Measurements from ENCODE around the gene JAKMIP3.

JAKMIP3 gene

DNA sequence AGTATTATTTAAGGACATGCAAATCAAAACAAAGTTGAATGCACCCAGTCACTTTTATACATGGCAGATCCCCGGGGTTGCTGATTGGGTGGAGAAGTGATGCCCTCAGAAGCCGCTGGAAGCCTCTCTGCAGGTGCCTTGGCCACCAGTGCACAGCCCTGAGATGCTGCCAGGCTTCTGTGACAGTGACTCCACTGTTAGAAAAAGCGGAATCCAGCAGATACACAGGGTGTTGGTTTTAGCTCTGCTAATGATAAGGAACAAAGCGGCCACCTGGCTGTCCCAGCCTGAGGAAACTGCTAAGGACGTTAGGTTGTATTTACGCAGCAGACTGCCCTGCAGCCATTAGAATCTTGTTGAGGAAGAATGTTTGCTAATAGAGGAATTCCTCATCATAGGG lies 47.5 kb downstream of the JAKMIP3 start:
- DNase-seq (ENCODE audit: extremely low read depth, low read depth) = no peak
- no peak overlapping the region for H3K4me3 ChIP-seq (replicated peaks; ENCODE audit: low read depth, low read length)
- TF ChIP-seq, protein P1, sequence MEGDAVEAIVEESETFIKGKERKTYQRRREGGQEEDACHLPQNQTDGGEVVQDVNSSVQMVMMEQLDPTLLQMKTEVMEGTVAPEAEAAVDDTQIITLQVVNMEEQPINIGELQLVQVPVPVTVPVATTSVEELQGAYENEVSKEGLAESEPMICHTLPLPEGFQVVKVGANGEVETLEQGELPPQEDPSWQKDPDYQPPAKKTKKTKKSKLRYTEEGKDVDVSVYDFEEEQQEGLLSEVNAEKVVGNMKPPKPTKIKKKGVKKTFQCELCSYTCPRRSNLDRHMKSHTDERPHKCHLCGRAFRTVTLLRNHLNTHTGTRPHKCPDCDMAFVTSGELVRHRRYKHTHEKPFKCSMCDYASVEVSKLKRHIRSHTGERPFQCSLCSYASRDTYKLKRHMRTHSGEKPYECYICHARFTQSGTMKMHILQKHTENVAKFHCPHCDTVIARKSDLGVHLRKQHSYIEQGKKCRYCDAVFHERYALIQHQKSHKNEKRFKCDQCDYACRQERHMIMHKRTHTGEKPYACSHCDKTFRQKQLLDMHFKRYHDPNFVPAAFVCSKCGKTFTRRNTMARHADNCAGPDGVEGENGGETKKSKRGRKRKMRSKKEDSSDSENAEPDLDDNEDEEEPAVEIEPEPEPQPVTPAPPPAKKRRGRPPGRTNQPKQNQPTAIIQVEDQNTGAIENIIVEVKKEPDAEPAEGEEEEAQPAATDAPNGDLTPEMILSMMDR (IDR thresholded peaks at IDR 0.05; ENCODE audit: low read depth, low read length, missing control alignments) = no peak

DNA sequence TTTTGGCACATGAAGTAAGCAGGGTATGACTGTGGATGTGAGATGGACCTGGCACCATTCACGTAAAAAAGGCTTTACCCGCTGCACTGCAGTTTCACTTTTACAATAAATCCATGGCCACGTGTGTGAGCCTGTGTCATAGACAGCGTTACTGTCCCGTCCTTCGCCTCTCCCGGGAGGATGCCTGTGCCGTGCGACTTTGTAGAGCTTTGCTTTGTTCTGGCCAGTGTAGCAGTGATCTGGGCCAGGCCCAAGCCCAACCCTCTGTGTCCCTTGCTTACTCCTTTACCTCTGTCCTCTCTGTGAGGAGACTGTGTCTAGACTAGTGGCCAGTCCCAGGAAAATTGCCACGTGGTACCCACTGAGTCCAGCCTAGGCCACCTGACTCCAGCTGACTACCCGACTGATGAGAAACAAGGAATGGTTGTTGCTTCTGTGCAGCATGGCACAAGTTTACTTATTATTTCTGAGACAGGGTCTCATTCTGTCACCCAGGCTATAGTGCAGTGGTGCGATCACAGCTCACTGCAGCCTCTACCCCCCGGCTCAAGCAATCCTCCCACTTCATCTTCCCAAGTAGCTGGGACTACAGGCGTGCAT lies 48.1 kb downstream of the JAKMIP3 start:
- no peak overlapping the region for H3K4me3 ChIP-seq (replicated peaks; ENCODE audit: low read depth, low read length)
- DNase-seq (ENCODE audit: extremely low read depth, low read depth) = no peak
- TF ChIP-seq, protein P1 (IDR thresholded peaks at IDR 0.05; ENCODE audit: low read depth, low read length, missing control alignments) = no peak

DNA sequence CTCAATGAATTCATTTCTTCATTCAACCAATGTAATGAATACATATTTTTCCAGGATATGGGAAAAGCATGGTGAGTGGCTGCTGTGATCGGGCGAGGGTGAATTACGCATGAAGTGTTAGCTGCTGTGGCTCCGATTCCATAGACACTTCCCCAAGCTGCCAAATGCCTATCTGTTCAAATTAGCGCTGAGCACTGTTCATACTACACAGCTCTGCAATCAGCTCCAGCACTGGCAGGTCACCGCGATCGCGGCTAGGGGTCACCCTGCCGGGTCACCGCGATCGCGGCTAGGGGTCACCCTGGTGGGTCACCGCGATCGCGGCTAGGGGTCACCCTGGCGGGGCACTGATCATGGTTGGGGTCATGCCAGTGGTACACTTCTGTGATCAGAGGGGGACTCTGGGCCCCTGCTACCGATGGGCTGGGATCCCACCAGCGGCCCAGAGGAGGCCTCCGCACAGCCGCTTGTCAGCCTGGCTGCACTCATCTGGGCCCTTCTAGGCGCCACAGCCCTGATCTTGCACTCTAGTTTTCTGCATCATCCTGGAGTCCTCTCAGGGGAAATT lies 49.3 kb downstream of the JAKMIP3 start:
- DNase-seq (ENCODE audit: extremely low read depth, low read depth) = no peak
- TF ChIP-seq, protein P1 (IDR thresholded peaks at IDR 0.05; ENCODE audit: low read depth, low read length, missing control alignments) = no peak

More for the DNA sequence above, 49.3 kb downstream of the JAKMIP3 start:
- no peak overlapping the region for H3K4me3 ChIP-seq (replicated peaks; ENCODE audit: low read depth, low read length)

Data from HFF-Myc (cell line).